Endometrial microvascular endothelial cells (primary cell): ENCODE measurements around the gene CCR2. TPM values are rescaled to one million over a fixed set of nuclear protein-coding genes. Genes with fewer than 3 reads are reported as not detected.

Source experiments
- in situ Hi-C: cut with HindIII; loops from 2 replicates; pipeline ENCODE4 v1.10.0; 2017; ENCODE audit warnings: low sequenced_read_pairs, low pct_unique_long_range_greater_than_20kb; ENCODE audit errors: inconsistent ontology term
- total RNA-seq: library from RNA; depleted of rRNA; stranded (reverse); fragments of >200 nt; gene quantifications from one replicate; pipeline ENCODE4 v1.2.3, GENCODE V29; 2015; ENCODE audit errors: inconsistent ontology term

Gene CCR2
- total RNA-seq, 1 donor from 2014 or later, result not detected

DNA sequence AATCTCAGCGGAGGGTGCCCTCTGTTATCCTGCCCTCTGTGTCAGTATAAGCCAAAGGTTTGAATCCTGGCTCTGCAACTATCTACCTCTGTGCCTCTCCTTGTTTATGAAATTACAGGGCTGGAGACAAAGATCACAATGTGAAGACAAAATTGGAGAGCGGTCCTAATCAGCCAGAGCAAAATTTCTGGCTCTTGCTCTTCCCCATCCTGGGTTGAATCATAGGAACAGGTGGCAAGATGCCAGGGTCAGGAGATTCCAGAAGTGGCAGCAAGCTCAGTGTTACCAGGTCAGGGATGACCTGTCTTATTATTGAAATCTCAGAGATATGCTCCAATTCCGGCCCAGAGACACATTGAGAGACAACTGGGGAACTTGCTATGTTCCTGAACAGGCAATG lies 2.3 kb upstream of the CCR2 start:
- in situ Hi-C loops, result no loop called here

DNA sequence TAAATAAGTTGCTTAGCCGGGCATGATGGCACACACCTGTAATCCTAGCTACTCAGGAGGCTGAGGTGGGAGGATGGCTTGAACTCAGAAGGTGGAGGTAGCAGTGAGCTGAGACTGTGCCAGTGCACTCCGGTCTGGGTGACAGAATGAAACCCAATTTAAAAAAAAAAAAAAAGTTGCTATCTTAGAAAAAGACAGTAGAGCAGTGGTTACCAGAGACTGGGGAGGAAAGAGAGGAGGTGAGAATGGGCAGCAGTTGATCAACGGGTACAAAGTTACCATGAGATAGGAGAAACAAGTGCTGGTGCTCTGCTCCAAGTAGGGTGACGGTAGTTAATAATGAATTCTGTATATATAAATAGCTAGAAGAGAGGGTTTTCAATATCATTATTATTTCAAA lies 821 bp upstream of the CCR2 start:
- in situ Hi-C loops, result no loop called here

DNA sequence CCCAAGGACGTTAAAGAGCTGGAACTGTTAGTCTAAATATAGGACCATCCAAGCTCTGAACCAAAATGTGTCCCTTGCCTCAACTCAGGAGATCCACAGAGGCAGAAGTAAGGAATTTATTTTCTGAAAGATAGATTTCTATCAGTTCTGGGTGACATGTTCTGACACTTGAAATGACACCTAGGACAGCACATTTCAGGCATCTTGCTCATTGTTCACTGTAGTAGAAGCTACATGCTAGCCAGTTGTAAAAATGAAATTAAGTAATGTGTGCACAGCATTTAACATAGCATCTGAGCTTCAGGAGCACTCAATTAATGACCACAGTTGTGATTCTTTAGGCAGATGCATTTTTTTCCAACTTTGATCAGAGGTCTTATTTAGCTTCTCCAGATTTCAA lies 567 bp downstream of the CCR2 start:
- in situ Hi-C loops, result no loop called here

DNA sequence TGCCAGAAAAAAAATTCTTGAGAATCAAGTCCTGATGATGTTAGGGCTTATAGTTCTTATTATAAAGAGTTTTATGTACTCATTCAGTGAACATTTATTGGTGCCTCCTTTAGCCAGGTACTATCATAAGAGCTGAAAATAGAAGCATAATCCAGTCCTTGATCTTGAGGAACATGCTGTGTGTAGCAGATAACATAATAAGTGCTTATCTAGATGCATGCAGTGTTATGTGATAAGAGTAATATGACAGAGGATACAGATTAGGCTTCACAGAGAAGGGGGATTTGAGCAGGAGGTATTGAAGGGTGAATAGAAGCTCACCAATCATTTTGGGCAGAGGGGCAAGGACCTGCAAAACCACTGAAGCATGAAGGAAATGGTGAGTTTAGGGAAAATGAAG lies 1.1 kb downstream of the CCR2 start:
- in situ Hi-C loops, result no loop called here

DNA sequence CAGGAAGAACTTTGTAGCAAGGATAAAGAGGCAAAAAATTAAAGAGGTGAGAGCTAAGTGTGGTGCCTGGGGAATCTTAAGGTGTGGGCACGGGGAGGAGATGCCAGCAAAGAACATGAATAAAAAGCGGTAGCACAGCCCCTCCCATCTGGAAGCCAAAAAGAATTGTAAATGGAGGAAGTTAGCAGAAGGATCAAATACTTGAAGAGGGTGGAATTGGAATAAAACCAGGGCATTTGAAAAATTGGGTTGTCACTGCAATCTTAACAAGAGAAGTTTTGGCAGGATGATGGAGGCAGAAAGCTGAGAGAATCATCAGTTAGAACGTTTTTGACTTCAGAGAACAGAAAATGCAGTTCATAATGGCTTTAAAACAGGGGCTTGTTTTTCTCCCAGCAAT lies 2.4 kb downstream of the CCR2 start:
- in situ Hi-C loops, result no loop called here

DNA sequence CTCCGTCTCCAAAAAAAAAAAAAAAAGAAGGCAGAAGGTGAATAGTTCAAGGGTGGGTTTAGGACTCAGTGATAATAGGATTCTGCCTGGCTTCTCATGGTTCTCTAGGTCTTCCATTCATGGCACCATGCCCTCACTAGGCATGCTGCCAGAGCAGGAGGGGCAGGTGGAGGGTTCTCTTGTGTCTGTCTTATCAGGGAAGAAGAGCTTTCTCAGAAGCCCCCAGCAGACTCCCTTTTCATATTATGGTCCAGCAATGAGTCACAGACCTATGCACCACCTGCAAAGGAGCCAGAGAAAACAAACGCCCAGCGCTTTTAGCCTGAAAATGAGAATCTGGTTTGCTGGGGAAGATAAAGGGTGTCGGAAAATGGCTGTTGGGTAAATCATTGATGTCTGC lies 3.0 kb downstream of the CCR2 start:
- in situ Hi-C loops, result no loop called here

DNA sequence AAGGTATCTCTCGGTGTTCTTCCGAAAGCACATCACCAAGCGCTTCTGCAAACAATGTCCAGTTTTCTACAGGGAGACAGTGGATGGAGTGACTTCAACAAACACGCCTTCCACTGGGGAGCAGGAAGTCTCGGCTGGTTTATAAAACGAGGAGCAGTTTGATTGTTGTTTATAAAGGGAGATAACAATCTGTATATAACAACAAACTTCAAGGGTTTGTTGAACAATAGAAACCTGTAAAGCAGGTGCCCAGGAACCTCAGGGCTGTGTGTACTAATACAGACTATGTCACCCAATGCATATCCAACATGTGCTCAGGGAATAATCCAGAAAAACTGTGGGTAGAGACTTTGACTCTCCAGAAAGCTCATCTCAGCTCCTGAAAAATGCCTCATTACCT lies 4.6 kb downstream of the CCR2 start:
- in situ Hi-C loops, result no loop called here

DNA sequence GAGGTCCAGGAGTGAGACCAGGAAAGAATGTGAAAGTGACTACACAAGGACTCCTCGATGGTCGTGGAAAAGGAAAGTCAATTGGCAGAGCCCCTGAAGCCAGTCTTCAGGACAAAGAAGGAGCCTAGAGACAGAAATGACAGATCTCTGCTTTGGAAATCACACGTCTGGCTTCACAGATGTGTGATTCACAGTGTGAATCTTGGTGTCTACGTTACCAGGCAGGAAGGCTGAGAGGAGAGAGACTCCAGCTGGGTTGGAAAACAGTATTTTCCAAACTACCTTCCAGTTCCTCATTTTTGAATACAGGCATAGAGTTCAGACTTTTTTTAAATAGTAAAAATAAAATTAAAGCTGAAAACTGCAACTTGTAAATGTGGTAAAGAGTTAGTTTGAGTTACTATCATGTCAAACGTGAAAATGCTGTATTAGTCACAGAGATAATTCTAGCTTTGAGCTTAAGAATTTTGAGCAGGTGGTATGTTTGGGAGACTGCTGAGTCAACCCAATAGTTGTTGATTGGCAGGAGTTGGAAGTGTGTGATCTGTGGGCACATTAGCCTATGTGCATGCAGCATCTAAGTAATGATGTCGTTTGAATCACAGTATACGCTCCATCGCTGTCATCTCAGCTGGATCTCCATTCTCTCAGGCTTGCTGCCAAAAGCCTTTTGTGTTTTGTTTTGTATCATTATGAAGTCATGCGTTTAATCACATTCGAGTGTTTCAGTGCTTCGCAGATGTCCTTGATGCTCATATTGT lies 6.0 kb downstream of the CCR2 start:
- in situ Hi-C loops, result no loop called here

DNA sequence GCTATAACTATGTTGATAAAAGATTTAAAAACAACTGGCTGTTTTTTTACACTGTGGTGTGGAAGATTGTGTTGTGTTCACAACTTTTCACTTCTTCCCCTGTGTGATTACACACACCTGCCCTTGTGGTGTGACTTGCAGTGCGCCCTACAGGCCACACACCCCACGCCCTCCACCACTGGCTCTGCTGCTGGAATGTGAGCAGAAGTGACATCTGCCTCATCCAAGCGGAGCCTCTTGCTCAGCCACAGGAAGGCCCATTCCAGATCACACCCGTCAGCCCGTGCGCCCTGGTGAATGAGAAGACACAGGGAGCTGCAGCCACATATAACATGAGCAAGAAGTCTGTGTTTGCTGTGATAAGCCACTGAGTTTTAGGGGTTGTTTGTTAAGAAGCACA lies 7.0 kb downstream of the CCR2 start:
- in situ Hi-C loops, result no loop called here

DNA sequence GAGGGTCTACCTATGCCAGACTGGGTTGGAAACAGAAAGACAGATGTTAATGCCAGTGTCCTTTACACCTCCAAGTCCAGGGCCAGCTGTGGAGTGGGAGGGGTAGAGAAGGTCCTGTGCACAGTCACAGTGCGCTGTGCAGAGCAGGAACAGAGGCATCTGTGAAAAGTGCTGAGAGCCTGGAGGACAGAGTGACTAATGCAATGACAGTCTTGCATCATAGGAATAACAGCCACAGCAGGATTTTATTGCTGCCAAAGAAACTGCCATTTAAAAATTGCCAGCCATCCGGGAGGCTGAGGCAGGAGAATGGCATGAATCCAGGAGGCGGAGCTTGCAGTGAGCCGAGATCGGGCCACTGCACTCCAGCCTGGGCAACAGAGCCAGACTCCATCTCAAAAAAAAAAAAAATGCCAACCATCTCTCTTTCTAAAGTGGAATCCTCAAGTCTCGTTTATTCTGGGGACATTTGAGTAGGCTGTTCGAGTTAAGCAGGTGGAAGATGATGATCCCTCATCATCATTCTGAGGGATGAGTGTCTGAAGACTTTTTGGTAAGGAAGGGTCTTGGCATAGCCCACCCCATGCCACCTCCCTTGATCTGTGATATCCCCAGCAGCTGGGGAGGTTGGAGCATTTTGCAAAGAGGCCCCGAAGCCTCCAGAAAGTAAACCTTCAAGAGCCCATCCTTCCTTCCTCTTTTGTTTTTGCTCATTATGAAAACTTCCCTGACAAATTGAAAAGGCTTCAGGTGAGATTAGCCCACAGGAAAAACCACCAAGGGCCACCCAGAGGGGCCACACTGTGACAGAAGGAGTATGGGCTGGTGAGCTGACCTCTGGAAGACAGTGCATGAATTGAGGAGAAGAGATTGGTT lies 7.7 kb downstream of the CCR2 start:
- in situ Hi-C loops, result no loop called here

DNA sequence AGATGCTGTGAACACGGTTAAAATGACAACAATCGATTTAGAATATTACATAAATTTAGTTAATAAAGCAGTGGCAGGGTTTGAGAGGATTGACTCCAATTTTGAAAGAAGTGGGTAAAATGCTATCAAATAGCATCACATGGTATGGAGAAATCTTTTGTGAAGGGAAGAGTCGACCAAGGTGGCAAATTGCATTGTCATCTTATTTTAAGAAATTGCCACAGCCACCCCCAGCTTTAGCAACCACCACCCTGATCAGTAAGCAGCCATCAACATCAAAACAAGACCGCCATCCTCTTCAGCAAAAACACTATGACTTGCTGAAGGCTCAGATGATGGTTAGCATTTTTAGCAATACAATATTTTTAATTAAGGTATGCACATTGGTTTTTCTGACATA lies 11.1 kb downstream of the CCR2 start:
- in situ Hi-C loops, result no loop called here

DNA sequence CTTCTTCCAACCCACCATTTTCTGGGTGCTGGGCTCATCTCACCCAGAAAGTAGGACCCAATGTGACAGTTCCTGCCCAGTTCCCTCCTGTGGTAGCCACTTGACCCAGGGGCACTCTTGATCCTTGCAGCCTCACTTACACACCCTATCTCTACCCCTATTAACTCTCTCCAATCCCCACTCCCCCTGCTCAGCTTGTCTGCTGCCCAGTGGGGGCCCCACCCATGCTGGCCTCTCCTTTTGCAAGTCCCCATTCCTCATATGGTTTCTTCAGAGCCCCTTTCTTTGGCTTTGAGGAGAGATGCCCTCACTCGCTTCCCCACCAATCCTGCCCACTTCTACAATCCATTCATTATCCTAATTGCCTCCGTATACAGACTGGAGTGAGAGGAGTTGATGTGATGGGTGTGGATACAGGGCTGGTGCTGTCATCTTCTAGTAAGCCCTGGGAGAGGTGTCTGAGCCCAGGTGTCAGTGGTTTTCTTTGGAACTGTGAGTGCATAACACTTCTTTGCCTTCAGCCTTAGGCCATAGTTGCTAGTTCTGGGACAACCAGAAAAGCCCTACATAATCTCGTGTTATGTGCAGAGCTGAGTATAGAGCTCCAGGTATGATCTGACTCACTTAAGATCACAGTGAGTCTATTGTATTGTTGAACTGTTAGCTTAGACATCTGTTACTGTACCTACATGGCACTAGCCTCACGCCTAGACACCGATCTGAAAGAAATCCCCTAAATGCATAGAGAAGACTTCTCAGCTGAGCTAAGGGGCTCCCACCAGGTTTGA lies 12.0 kb downstream of the CCR2 start:
- in situ Hi-C loops, result no loop called here

DNA sequence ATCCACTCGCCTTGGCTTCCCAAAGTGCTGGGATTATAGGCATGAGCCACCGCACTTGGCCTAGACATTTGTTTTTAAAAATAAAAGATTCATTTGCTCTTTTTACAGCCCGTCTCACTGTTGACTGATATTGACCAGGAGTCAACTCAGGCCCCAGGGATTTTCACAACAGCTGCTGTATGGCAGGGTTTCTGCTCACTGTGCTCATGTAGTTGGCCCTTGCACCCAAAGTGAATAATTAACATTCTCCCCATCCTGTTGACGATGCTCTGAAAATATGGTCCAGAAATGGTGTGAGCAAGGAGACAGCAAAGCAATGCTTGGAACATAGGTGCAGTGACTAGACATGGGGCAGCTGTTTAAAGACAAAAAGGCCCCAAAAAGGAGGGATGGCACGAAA lies 13.9 kb downstream of the CCR2 start:
- in situ Hi-C loops, result no loop called here

DNA sequence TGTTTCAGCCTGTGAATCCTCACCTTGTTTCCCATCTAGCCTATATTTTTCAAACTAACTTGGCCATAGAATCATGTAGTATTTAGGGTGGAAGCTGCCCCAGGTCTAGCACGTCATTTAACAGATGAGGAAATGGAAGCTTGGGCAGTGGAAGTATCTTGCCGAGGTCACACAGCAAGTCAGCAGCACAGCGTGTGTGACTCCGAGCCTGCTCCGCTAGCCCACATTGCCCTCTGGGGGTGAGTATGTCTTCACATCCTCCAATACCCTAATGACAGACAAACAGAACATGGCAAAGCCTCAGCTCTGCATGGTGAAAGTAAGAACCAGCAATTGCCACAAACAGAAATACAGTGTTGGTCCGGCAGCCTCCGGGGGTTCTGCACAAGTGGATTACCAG lies 14.7 kb downstream of the CCR2 start:
- in situ Hi-C loops, result no loop called here

DNA sequence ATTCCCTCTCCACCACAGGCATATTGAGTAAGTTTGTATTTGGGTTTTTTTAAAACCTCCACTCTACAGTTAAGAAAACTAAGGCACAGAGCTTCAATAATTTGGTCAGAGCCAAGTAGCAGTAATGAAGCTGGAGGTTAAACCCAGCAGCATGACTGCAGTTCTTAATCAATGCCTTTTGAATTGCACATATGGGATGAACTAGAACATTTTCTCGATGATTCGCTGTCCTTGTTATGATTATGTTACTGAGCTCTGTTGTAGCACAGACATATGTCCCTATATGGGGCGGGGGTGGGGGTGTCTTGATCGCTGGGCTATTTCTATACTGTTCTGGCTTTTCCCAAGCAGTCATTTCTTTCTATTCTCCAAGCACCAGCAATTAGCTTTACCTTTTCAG lies 15.2 kb downstream of the CCR2 start:
- in situ Hi-C loops, result no loop called here

DNA sequence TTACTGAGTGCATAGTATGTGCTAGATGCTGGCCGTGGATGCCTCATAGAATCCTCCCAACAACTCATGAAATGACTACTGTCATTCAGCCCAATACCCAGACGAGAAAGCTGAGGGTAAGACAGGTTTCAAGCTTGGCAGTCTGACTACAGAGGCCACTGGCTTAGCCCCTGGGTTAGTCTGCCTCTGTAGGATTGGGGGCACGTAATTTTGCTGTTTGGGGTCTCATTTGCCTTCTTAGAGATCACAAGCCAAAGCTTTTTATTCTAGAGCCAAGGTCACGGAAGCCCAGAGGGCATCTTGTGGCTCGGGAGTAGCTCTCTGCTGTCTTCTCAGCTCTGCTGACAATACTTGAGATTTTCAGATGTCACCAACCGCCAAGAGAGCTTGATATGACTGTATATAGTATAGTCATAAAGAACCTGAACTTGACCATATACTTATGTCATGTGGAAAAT lies 15.8 kb downstream of the CCR2 start:
- in situ Hi-C loops, result no loop called here

DNA sequence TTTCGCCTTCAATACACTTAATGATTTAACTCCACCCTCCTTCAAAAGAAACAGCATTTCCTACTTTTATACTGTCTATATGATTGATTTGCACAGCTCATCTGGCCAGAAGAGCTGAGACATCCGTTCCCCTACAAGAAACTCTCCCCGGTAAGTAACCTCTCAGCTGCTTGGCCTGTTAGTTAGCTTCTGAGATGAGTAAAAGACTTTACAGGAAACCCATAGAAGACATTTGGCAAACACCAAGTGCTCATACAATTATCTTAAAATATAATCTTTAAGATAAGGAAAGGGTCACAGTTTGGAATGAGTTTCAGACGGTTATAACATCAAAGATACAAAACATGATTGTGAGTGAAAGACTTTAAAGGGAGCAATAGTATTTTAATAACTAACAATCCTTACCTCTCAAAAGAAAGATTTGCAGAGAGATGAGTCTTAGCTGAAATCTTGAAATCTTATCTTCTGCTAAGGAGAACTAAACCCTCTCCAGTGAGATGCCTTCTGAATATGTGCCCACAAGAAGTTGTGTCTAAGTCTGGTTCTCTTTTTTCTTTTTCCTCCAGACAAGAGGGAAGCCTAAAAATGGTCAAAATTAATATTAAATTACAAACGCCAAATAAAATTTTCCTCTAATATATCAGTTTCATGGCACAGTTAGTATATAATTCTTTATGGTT lies 17.1 kb downstream of the CCR2 start, which contains the start of gene CCR5:
Gene CCR5, plus strand, starts transcription at position 108 of the 680 bp plus-strand sequence. CDS start 1,957 bp downstream, outside the sequence.
- in situ Hi-C loops, result no loop called here

DNA sequence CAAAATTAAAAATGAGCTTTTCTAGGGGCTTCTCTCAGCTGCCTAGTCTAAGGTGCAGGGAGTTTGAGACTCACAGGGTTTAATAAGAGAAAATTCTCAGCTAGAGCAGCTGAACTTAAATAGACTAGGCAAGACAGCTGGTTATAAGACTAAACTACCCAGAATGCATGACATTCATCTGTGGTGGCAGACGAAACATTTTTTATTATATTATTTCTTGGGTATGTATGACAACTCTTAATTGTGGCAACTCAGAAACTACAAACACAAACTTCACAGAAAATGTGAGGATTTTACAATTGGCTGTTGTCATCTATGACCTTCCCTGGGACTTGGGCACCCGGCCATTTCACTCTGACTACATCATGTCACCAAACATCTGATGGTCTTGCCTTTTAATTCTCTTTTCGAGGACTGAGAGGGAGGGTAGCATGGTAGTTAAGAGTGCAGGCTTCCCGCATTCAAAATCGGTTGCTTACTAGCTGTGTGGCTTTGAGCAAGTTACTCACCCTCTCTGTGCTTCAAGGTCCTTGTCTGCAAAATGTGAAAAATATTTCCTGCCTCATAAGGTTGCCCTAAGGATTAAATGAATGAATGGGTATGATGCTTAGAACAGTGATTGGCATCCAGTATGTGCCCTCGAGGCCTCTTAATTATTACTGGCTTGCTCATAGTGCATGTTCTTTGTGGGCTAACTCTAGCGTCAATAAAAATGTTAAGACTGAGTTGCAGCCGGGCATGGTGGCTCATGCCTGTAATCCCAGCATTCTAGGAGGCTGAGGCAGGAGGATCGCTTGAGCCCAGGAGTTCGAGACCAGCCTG lies 17.8 kb downstream of the CCR2 start:
- in situ Hi-C loops, result no loop called here
